HCT116 (cell line): ENCODE results near the gene IGFBPL1. TPM values are rescaled to one million over a fixed set of nuclear protein-coding genes. Genes with fewer than 3 reads are reported as not detected.

Experiments
- ATAC-seq: fragments of 200-7000 bp; cut with Tn5 transposase; 2 replicates; pipeline ENCODE4 v1.9.1; 2020; ENCODE audit warnings: mild to moderate bottlenecking, moderate library complexity
- BruUV-seq: library from RNA; stranded (reverse); fragments of 400-500 nt; replicated peaks from 2 replicates; lab custom pipeline; 2021; lab: Mats Ljungman, UMichigan
- CTCF ChIA-PET: fragments of 300-600 bp; sonication (Branson Sonifier 250); formaldehyde crosslinking; loops from one replicate; lab custom pipeline; 2021; ENCODE audit warnings: antibody characterized with exemption; lab: Charles Lee
- POLR2A ChIA-PET: fragments of 300-600, 350-600 bp; sonication (Branson Sonifier 250); formaldehyde crosslinking; loops from one replicate; lab custom pipeline; 2021; ENCODE audit warnings: antibody characterized with exemption; lab: Charles Lee
- RAD21 ChIA-PET, 2 experiments: fragments of 300-600 bp; sonication (Branson Sonifier 250); formaldehyde crosslinking; loops; one replicate each; lab custom pipeline; 2023; ENCODE audit warnings: low total read pairs in 2 of 2; ENCODE audit not compliant: uncharacterized antibody in 2 of 2, unreplicated experiment in 2 of 2, low non-redundant PET in 1 of 2; lab: Charles Lee
- DNase-seq: peaks from one replicate; pipeline ENCODE4 v3.0.0-alpha.2; 2010; ENCODE audit warnings: low read depth, low spot score
- H2AFZ ChIP-seq: fragments of 200-600 bp; shearing (Covaris generic), sonication (generic); 2 replicates; pipeline ENCODE4 v1.6.1; 2017; ENCODE audit warnings: low read depth, mixed run types, mixed read lengths, antibody characterized with exemption, low read length; ENCODE audit not compliant: poor library complexity, severe bottlenecking
- H3K27ac ChIP-seq: 2 replicates; pipeline ENCODE4 v1.5.1; 2012; ENCODE audit warnings: low read depth, low read length
- H3K27me3 ChIP-seq: fragments of 200-600 bp; sonication (generic); 2 replicates; pipeline ENCODE4 v1.6.1; 2016; ENCODE audit warnings: mixed run types, low read length, mixed read lengths; ENCODE audit not compliant: insufficient read depth
- H3K36me3 ChIP-seq, 2 experiments: fragments of 200-500 bp in 1 of 2; fragments of 200-600 bp in 1 of 2; sonication (Bioruptor generic) in 1 of 2; sonication (generic) in 1 of 2; 2 replicates each; pipeline versions ENCODE4 v1.5.1 to v1.6.1; 2014 to 2016; ENCODE audit warnings: low read length in 2 of 2, inconsistent platforms in 1 of 2, mixed read lengths in 1 of 2, mixed run types in 1 of 2; ENCODE audit not compliant: insufficient read depth in 2 of 2, control insufficient read depth in 1 of 2
- H3K4me1 ChIP-seq, 2 experiments: fragments of 200-600 bp in 1 of 2; sonication (generic) in 1 of 2; 2 replicates each; pipeline versions ENCODE4 v1.5.1 to v1.6.1; 2012 to 2017; ENCODE audit warnings: low read length in 2 of 2, inconsistent platforms in 1 of 2, mild to moderate bottlenecking in 1 of 2, mixed read lengths in 1 of 2, mixed run types in 1 of 2, moderate library complexity in 1 of 2; ENCODE audit not compliant: insufficient read depth in 2 of 2, control insufficient read depth in 1 of 2
- H3K4me2 ChIP-seq: fragments of 200-600 bp; sonication (generic); 2 replicates; pipeline ENCODE4 v1.6.1; 2017; ENCODE audit warnings: mixed run types, low read length, mixed read lengths
- H3K4me3 ChIP-seq, 2 experiments: fragments of 200-600 bp in 1 of 2; sonication (generic) in 1 of 2; replicated peaks in 1 of 2; 2 replicates each; pipeline ENCODE4 v1.5.1; 2011 to 2016; ENCODE audit warnings: low read length in 2 of 2, control low read depth in 1 of 2, low read depth in 1 of 2, mild to moderate bottlenecking in 1 of 2, mixed read lengths in 1 of 2, mixed run types in 1 of 2
- H3K79me2 ChIP-seq: fragments of 200-600 bp; sonication (generic); 2 replicates; pipeline ENCODE4 v1.6.1; 2017; ENCODE audit warnings: mild to moderate bottlenecking, mixed run types, low read length, moderate library complexity, mixed read lengths; ENCODE audit not compliant: insufficient read depth
- H3K9ac ChIP-seq: fragments of 200-600 bp; sonication (generic); 2 replicates; pipeline ENCODE4 v1.6.1; 2016; ENCODE audit warnings: low read length, mixed read lengths
- H3K9me2 ChIP-seq: fragments of 200-600 bp; sonication (generic), shearing (Covaris generic); 2 replicates; pipeline ENCODE4 v1.6.1; 2017; ENCODE audit warnings: mixed run types, mild to moderate bottlenecking, moderate library complexity; ENCODE audit not compliant: insufficient read depth
- H3K9me3 ChIP-seq, 2 experiments: fragments of 200-500 bp in 1 of 2; fragments of 200-600 bp in 1 of 2; sonication (Bioruptor generic) in 1 of 2; sonication (generic) in 1 of 2; 2 replicates each; pipeline ENCODE4 v1.6.1; 2014 to 2017; ENCODE audit warnings: low read length in 2 of 2, mixed read lengths in 2 of 2, inconsistent platforms in 1 of 2, low read depth in 1 of 2, mild to moderate bottlenecking in 1 of 2, mixed run types in 1 of 2, moderate library complexity in 1 of 2; ENCODE audit not compliant: control insufficient read depth in 1 of 2, insufficient read depth in 1 of 2
- H4K20me1 ChIP-seq: fragments of 200-600 bp; sonication (generic), shearing (Covaris generic); 2 replicates; pipeline ENCODE4 v1.6.1; 2017; ENCODE audit warnings: mixed run types, mild to moderate bottlenecking, moderate library complexity; ENCODE audit not compliant: insufficient read depth
- ATF3 ChIP-seq: IDR thresholded peaks from 2 replicates; pipeline ENCODE4 v1.6.1; 2012
- CBX3 ChIP-seq: IDR thresholded peaks from 2 replicates; pipeline ENCODE4 v1.6.1; 2012; ENCODE audit warnings: low read depth
- CEBPB ChIP-seq: IDR thresholded peaks from 2 replicates; pipeline ENCODE4 v1.6.1; 2012; ENCODE audit warnings: low read depth
- CTCF ChIP-seq, 3 experiments: fragments of 200-600 bp in 1 of 3; sonication (generic) in 1 of 3; IDR thresholded peaks in 2 of 3; conservative IDR thresholded peaks in 1 of 3; 2 replicates each; pipeline ENCODE4 v1.5.1; 2012 to 2017; ENCODE audit warnings: low read depth in 2 of 3, low read length in 2 of 3, antibody characterized with exemption in 1 of 3, borderline replicate concordance in 1 of 3, control low read depth in 1 of 3, mild to moderate bottlenecking in 1 of 3, mixed read lengths in 1 of 3, mixed run types in 1 of 3, moderate library complexity in 1 of 3; ENCODE audit not compliant: insufficient read depth in 1 of 3
- EZH2phosphoT487 ChIP-seq: fragments of 200-600 bp; IDR thresholded peaks from 2 replicates; pipeline ENCODE4 v1.6.1; 2018; ENCODE audit warnings: antibody characterized with exemption, borderline replicate concordance
- FOSL1 ChIP-seq: IDR thresholded peaks from 2 replicates; pipeline ENCODE4 v1.6.1; 2012; ENCODE audit warnings: low read depth
- JUND ChIP-seq: IDR thresholded peaks from 2 replicates; pipeline ENCODE4 v1.6.1; 2012
- MAX ChIP-seq: IDR thresholded peaks from 2 replicates; pipeline ENCODE4 v1.6.1; 2012
- POLR2A ChIP-seq: IDR thresholded peaks from 2 replicates; pipeline ENCODE4 v1.7.0; 2011; ENCODE audit warnings: borderline replicate concordance; ENCODE audit not compliant: insufficient read depth, insufficient read length; ENCODE audit errors: extremely low read depth
- POLR2AphosphoS5 ChIP-seq: IDR thresholded peaks from 2 replicates; pipeline ENCODE4 v1.6.1; 2011; ENCODE audit warnings: mild to moderate bottlenecking, low read depth, low read length, moderate library complexity
- RAD21 ChIP-seq: IDR thresholded peaks from 2 replicates; pipeline ENCODE4 v1.6.1; 2012; ENCODE audit warnings: low read depth, mild to moderate bottlenecking
- SIN3A ChIP-seq: IDR thresholded peaks from 2 replicates; pipeline ENCODE4 v1.6.1; 2012; ENCODE audit warnings: low read depth
- SP1 ChIP-seq: IDR thresholded peaks from 2 replicates; pipeline ENCODE4 v1.6.1; 2012; ENCODE audit warnings: low read depth
- SRF ChIP-seq: IDR thresholded peaks from 2 replicates; pipeline ENCODE4 v1.6.1; 2012; ENCODE audit warnings: low read depth
- YY1 ChIP-seq: IDR thresholded peaks from 2 replicates; pipeline ENCODE4 v1.6.1; 2011; ENCODE audit warnings: low read length, low read depth, moderate library complexity, mild to moderate bottlenecking; ENCODE audit not compliant: insufficient replicate concordance; ENCODE audit errors: extremely low read depth
- ZBTB33 ChIP-seq: IDR thresholded peaks from 2 replicates; pipeline ENCODE4 v1.6.1; 2011; ENCODE audit warnings: mild to moderate bottlenecking, low read length, moderate library complexity; ENCODE audit not compliant: insufficient replicate concordance; ENCODE audit errors: extremely low read depth
- ZFX ChIP-seq: fragments of 450-650 bp; IDR thresholded peaks from 2 replicates; pipeline ENCODE4 v1.6.1; 2017
- ZNF274 ChIP-seq: fragments of 200-500 bp; sonication (Bioruptor generic); IDR thresholded peaks from 2 replicates; pipeline ENCODE4 v1.6.1; 2014; ENCODE audit warnings: mild to moderate bottlenecking, low read depth, low read length, inconsistent platforms
- intact Hi-C: fragments of 100-400 bp; cut with micrococcal nuclease; formaldehyde crosslinking; loops from 2 replicates; pipeline ENCODE4 v1.10.0; 2022
- total RNA-seq: library from RNA; stranded (reverse); gene quantifications from one replicate; pipeline ENCODE4 v1.2.1, GENCODE V29; 2021; ENCODE audit not compliant: unreplicated experiment

The IGFBPL1 gene
- total RNA-seq, 1 experiment from 2014 or later: not detected

- H3K9me2 ChIP-seq: no peaks in the 10 kb centered on the region
- no peaks in the 10 kb centered on the region for H3K9me3 ChIP-seq
- no peak overlapping the region for H2AFZ ChIP-seq
- no peaks in the 10 kb centered on the region for H3K79me2 ChIP-seq
- H3K4me2 ChIP-seq: no peak overlapping the region
- BruUV-seq: no TSS peak
- no peak overlapping the region for H3K9ac ChIP-seq
- ChIA-PET RAD21 (no interaction called here), POLR2A (no interaction called here), CTCF (no interaction called here)
- TF ChIP-seq POLR2AphosphoS5 (no peak), JUND (no peak)
- no peak for DNase-seq
- H4K20me1 ChIP-seq: no peaks in the 10 kb centered on the region
- peaks cover 12% of the 10 kb centered on the region; the same call in 1 of the 2 replicates for H3K27me3 ChIP-seq
- H3K4me3 ChIP-seq: no peak overlapping the region
- H3K36me3 ChIP-seq: no peaks in the 10 kb centered on the region
- intact Hi-C loops: no loop called here
- H3K27ac ChIP-seq: no peak overlapping the region
- no peak for ATAC-seq
- no peaks in the 10 kb centered on the region for H3K4me1 ChIP-seq
These were observed 29.6 kb upstream of the IGFBPL1 start for GRCh38 chr9:38453835-38454234.

- intact Hi-C loops: no loop called here
- Histone ChIP-seq H3K27ac (no peak overlapping the region), H3K4me1 (no peaks in the 10 kb centered on the region), H3K27me3 (0 out of 2 replicates have a peak, but pooled peaks cover 5% of the 10 kb centered on the region), H3K79me2 (no peaks in the 10 kb centered on the region), H3K4me2 (no peak overlapping the region), H3K9me3 (no peaks in the 10 kb centered on the region), H4K20me1 (no peaks in the 10 kb centered on the region), H3K9ac (no peak overlapping the region), H2AFZ (no peak overlapping the region), H3K36me3 (no peaks in the 10 kb centered on the region), H3K4me3 (no peak overlapping the region), H3K9me2 (no peaks in the 10 kb centered on the region)
- ChIA-PET CTCF (no interaction called here), RAD21 (no interaction called here), POLR2A (no interaction called here)
- no peak for ATAC-seq
- no TSS peak for BruUV-seq
- DNase-seq: no peak
- TF ChIP-seq ATF3 (no peak), EZH2phosphoT487 (no peak), SIN3A (no peak), CTCF (IDR thresholded peaks at IDR 0.05 in 2 of 3, conservative IDR thresholded peaks at IDR 0.05 in 1 of 3; ENCODE audit: borderline replicate concordance in 1 of 3, insufficient read depth in 1 of 3, low read depth in 2 of 3, low read length in 2 of 3) (no peak), FOSL1 (no peak), ZFX (no peak), POLR2A (no peak), RAD21 (no peak), MAX (no peak), YY1 (no peak), JUND (no peak), SP1 (no peak), SRF (no peak), CBX3 (no peak), ZBTB33 (no peak), ZNF274 (no peak), CEBPB (no peak)
These were observed 26.9 kb upstream of the IGFBPL1 start for GRCh38 chr9:38451162-38451561.
